MG63 (cell line): ENCODE data around the gene DRICH1. TPM values are rescaled to one million over a fixed set of nuclear protein-coding genes. Genes with fewer than 3 reads are reported as not detected.
"Not testable (repeated sequence)": the region's sequence is repeated elsewhere in the genome, so short reads cannot be mapped to it uniquely, and the experiment has no call there.

ENCODE experiments used
- DNase-seq: peaks from one replicate; pipeline ENCODE4 v3.0.0-alpha.2; 2020
- H3K27me3 ChIP-seq: fragments of 250-450 bp; sonication (Bioruptor Pico); 2 replicates; pipeline ENCODE4 v1.5.1; 2020; ENCODE audit warnings: mild to moderate bottlenecking, moderate library complexity
- H3K36me3 ChIP-seq: fragments of 250-450 bp; sonication (Bioruptor Pico); 2 replicates; pipeline ENCODE4 v1.5.1; 2020; ENCODE audit warnings: mild to moderate bottlenecking, moderate library complexity
- H3K4me3 ChIP-seq: fragments of 250-450 bp; sonication (Bioruptor Pico); 2 replicates; pipeline ENCODE4 v1.5.1; 2020; ENCODE audit warnings: mild to moderate bottlenecking, moderate library complexity
- H3K9me3 ChIP-seq: fragments of 250-450 bp; sonication (Bioruptor Pico); 2 replicates; pipeline ENCODE4 v1.5.1; 2020; ENCODE audit warnings: mild to moderate bottlenecking, moderate library complexity
- total RNA-seq: library from RNA; depleted of rRNA; stranded (reverse); fragments of >200 nt; shearing (Covaris generic); gene quantifications from 2 replicates; pipeline ENCODE4 v1.2.3, GENCODE V29; 2014; ENCODE audit warnings: low replicate concordance; rRNA removed

Gene DRICH1
- total RNA-seq: not detected in 2 replicates

GRCh38 chr22:23632178-23632577 lies at the start of gene DRICH1:
Gene DRICH1, minus strand, starts transcription at chr22:23632321. Its CDS starts 298 bp downstream, at chr22:23632023.
- Histone ChIP-seq H3K27me3 (no peaks in the 10 kb centered on the region), H3K9me3 (no peaks in the 10 kb centered on the region), H3K4me3 (no peak within 1 kb of the TSS), H3K36me3 (no peaks in the 10 kb centered on the region)
- DNase-seq: no peak

GRCh38 chr22:23681026-23681809 lies 49.1 kb upstream of the DRICH1 start:
- H3K9me3 ChIP-seq: no peaks in the 10 kb centered on the region

GRCh38 chr22:23678133-23678532 lies 46.0 kb upstream of the DRICH1 start:
- no peaks in the 10 kb centered on the region for H3K27me3 ChIP-seq
- H3K9me3 ChIP-seq: no peaks in the 10 kb centered on the region
- no peaks in the 10 kb centered on the region for H3K36me3 ChIP-seq
- no peak for DNase-seq
- no peak overlapping the region for H3K4me3 ChIP-seq

More at GRCh38 chr22:23681026-23681809, 49.1 kb upstream of the DRICH1 start:
- Histone ChIP-seq H3K27me3 (no peaks in the 10 kb centered on the region), H3K4me3 (no peak overlapping the region), H3K36me3 (no peaks in the 10 kb centered on the region)
- DNase-seq: no peak

- Histone ChIP-seq H3K36me3 (no peaks in the 10 kb centered on the region), H3K4me3 (no peak overlapping the region), H3K27me3 (no peaks in the 10 kb centered on the region), H3K9me3 (no peaks in the 10 kb centered on the region)
- no peak for DNase-seq
Observed at GRCh38 chr22:23677701-23677995, 45.5 kb upstream of the DRICH1 start.

GRCh38 chr22:23676841-23677700 lies 45.0 kb upstream of the DRICH1 start:
- not testable (repeated sequence) for DNase-seq, H3K9me3 ChIP-seq, H3K36me3 ChIP-seq, H3K4me3 ChIP-seq, H3K27me3 ChIP-seq

GRCh38 chr22:23675502-23676415 lies 43.6 kb upstream of the DRICH1 start:
- no peaks in the 10 kb centered on the region for H3K9me3 ChIP-seq
- no peaks in the 10 kb centered on the region for H3K36me3 ChIP-seq
- H3K27me3 ChIP-seq: no peaks in the 10 kb centered on the region
- no peak overlapping the region for H3K4me3 ChIP-seq
- DNase-seq: no peak

GRCh38 chr22:23674886-23675501 lies 42.9 kb upstream of the DRICH1 start:
- not testable (repeated sequence) for H3K27me3 ChIP-seq, DNase-seq, H3K36me3 ChIP-seq, H3K4me3 ChIP-seq, H3K9me3 ChIP-seq

GRCh38 chr22:23673826-23674690 lies 41.9 kb upstream of the DRICH1 start:
- DNase-seq: no peak
- Histone ChIP-seq H3K4me3 (no peak overlapping the region), H3K9me3 (no peaks in the 10 kb centered on the region), H3K36me3 (no peaks in the 10 kb centered on the region), H3K27me3 (no peaks in the 10 kb centered on the region)

- no peaks in the 10 kb centered on the region for H3K9me3 ChIP-seq
- no peaks in the 10 kb centered on the region for H3K27me3 ChIP-seq
- H3K4me3 ChIP-seq: no peak overlapping the region
- DNase-seq: no peak
- no peaks in the 10 kb centered on the region for H3K36me3 ChIP-seq
Observed at GRCh38 chr22:23673050-23673620, 41.0 kb upstream of the DRICH1 start.

- H3K36me3 ChIP-seq, H3K27me3 ChIP-seq, H3K9me3 ChIP-seq, DNase-seq, H3K4me3 ChIP-seq: not testable (repeated sequence)
Observed at GRCh38 chr22:23672307-23673049, 40.4 kb upstream of the DRICH1 start.

- H3K4me3 ChIP-seq, H3K9me3 ChIP-seq, H3K27me3 ChIP-seq, H3K36me3 ChIP-seq, DNase-seq: not testable (repeated sequence)
Observed at GRCh38 chr22:23671387-23671786, 39.3 kb upstream of the DRICH1 start.

GRCh38 chr22:23670378-23671295 lies 38.5 kb upstream of the DRICH1 start:
- Histone ChIP-seq H3K36me3 (no peaks in the 10 kb centered on the region), H3K9me3 (no peaks in the 10 kb centered on the region), H3K4me3 (no peak overlapping the region), H3K27me3 (no peaks in the 10 kb centered on the region)
- no peak for DNase-seq

GRCh38 chr22:23660381-23660780 lies 28.3 kb upstream of the DRICH1 start:
- H3K27me3 ChIP-seq, H3K9me3 ChIP-seq, H3K4me3 ChIP-seq, H3K36me3 ChIP-seq, DNase-seq: not testable (repeated sequence)

- Histone ChIP-seq H3K27me3 (no peaks in the 10 kb centered on the region), H3K36me3 (peaks cover 6% of the 10 kb centered on the region; the same call in 1 of the 2 replicates), H3K9me3 (no peaks in the 10 kb centered on the region), H3K4me3 (no peak overlapping the region)
- DNase-seq: no peak
Observed at GRCh38 chr22:23657727-23658126, 25.6 kb upstream of the DRICH1 start.
